IMR-90 (cell line): Measurements from ENCODE around the gene ATP8B4. TPM values are rescaled to one million over a fixed set of nuclear protein-coding genes. Genes with fewer than 3 reads are reported as not detected.

Experiments used
- ATAC-seq: fragments of 200-7000 bp; cut with Tn5 transposase; 2 replicates; pipeline ENCODE4 v1.9.1; 2020; ENCODE audit warnings: low read depth, mild to moderate bottlenecking, moderate library complexity
- BruUV-seq: library from RNA; stranded (reverse); fragments of 400-500 nt; replicated peaks from 2 replicates; lab custom pipeline; 2021; lab: Mats Ljungman, UMichigan
- CTCF ChIA-PET: fragments of 300-600 bp; formaldehyde crosslinking; extraction: SDS; loops from one replicate; lab custom pipeline; 2021; ENCODE audit warnings: antibody characterized with exemption; lab: Yijun Ruan, JAX
- POLR2A ChIA-PET: fragments of 300-600 bp; sonication (Branson Sonifier 250); formaldehyde crosslinking; loops from one replicate; lab custom pipeline; 2022; ENCODE audit warnings: antibody characterized with exemption; ENCODE audit not compliant: unreplicated experiment; lab: Charles Lee
- DNase-seq: peaks from one replicate; pipeline ENCODE4 v3.0.0; 2013
- H2AFZ ChIP-seq: replicated peaks from 2 replicates; pipeline ENCODE3; 2013; ENCODE audit warnings: low read length, mild to moderate bottlenecking; ENCODE audit not compliant: poor library complexity
- H2AK5ac ChIP-seq: 2 replicates; pipeline ENCODE4 v1.6.1; 2013; ENCODE audit warnings: low read depth, low read length, inconsistent platforms
- H2AK9ac ChIP-seq: replicated peaks from 2 replicates; pipeline ENCODE3; 2013; ENCODE audit warnings: mild to moderate bottlenecking, low read depth, low read length, moderate library complexity; ENCODE audit not compliant: poor library complexity
- H2BK120ac ChIP-seq: 2 replicates; pipeline ENCODE4 v1.6.1; 2013; ENCODE audit warnings: low read depth, low read length, inconsistent platforms
- H2BK15ac ChIP-seq: 3 replicates; pipeline ENCODE4 v1.6.1; 2013; ENCODE audit warnings: low read depth, low read length, inconsistent platforms
- H2BK20ac ChIP-seq: 2 replicates; pipeline ENCODE4 v1.6.1; 2013; ENCODE audit warnings: low read depth, mild to moderate bottlenecking, inconsistent platforms, low read length, moderate library complexity
- H2BK5ac ChIP-seq: 2 replicates; pipeline ENCODE4 v1.6.1; 2013; ENCODE audit warnings: mild to moderate bottlenecking, low read depth, low read length, inconsistent platforms; ENCODE audit not compliant: poor library complexity, severe bottlenecking
- H3K14ac ChIP-seq: replicated peaks from 2 replicates; pipeline ENCODE4 v1.6.1; 2013; ENCODE audit warnings: low read depth, low read length, inconsistent platforms
- H3K18ac ChIP-seq: 2 replicates; pipeline ENCODE4 v1.6.1; 2013; ENCODE audit warnings: low read depth, low read length, control low read depth
- H3K23ac ChIP-seq: 2 replicates; pipeline ENCODE4 v1.6.1; 2013; ENCODE audit warnings: low read depth, low read length, inconsistent platforms
- H3K27ac ChIP-seq: 2 replicates; pipeline ENCODE4 v1.5.1; 2013; ENCODE audit warnings: mild to moderate bottlenecking, control low read depth, low read length; ENCODE audit not compliant: insufficient read depth
- H3K27me3 ChIP-seq: 2 replicates; pipeline ENCODE4 v1.6.1; 2013; ENCODE audit warnings: low read length; ENCODE audit not compliant: control insufficient read depth, insufficient read depth
- H3K36me3 ChIP-seq: 2 replicates; pipeline ENCODE4 v1.6.1; 2013; ENCODE audit warnings: low read length, mixed read lengths; ENCODE audit not compliant: control insufficient read depth, insufficient read depth
- H3K4ac ChIP-seq: 2 replicates; pipeline ENCODE4 v1.6.1; 2013; ENCODE audit warnings: low read depth, low read length, inconsistent platforms
- H3K4me1 ChIP-seq: 2 replicates; pipeline ENCODE4 v1.6.1; 2013; ENCODE audit warnings: low read length, mixed read lengths; ENCODE audit not compliant: control insufficient read depth, insufficient read depth
- H3K4me2 ChIP-seq: 2 replicates; pipeline ENCODE4 v1.6.1; 2013; ENCODE audit warnings: low read depth, mild to moderate bottlenecking, control low read depth, low read length, moderate library complexity
- H3K4me3 ChIP-seq: 2 replicates; pipeline ENCODE4 v1.5.1; 2013; ENCODE audit warnings: low read depth, mild to moderate bottlenecking, control low read depth, low read length, moderate library complexity; ENCODE audit not compliant: insufficient read depth
- H3K56ac ChIP-seq: 2 replicates; pipeline ENCODE4 v1.6.1; 2013; ENCODE audit warnings: low read length, inconsistent platforms; ENCODE audit not compliant: insufficient read depth; ENCODE audit errors: extremely low read depth
- H3K79me1 ChIP-seq, 2 experiments: 2 replicates each; pipeline ENCODE4 v1.6.1; 2013; ENCODE audit warnings: low read length in 2 of 2, inconsistent platforms in 1 of 2, low read depth in 1 of 2
- H3K9ac ChIP-seq: 2 replicates; pipeline ENCODE4 v1.6.1; 2013; ENCODE audit warnings: low read depth, low read length, control low read depth
- H3K9me1 ChIP-seq: 2 replicates; pipeline ENCODE4 v1.6.1; 2013; ENCODE audit warnings: low read length, inconsistent platforms; ENCODE audit not compliant: insufficient read depth
- H3K9me3 ChIP-seq: 2 replicates; pipeline ENCODE4 v1.6.1; 2013; ENCODE audit warnings: low read length; ENCODE audit not compliant: control insufficient read depth, insufficient read depth
- H4K20me1 ChIP-seq: 2 replicates; pipeline ENCODE4 v1.6.1; 2013; ENCODE audit warnings: low read length, inconsistent platforms; ENCODE audit not compliant: insufficient read depth
- H4K5ac ChIP-seq: 2 replicates; pipeline ENCODE4 v1.6.1; 2013; ENCODE audit warnings: mild to moderate bottlenecking, low read depth, low read length, control low read depth
- H4K8ac ChIP-seq, 2 experiments: 2 replicates each; pipeline ENCODE4 v1.6.1; 2013; ENCODE audit warnings: low read depth in 2 of 2, low read length in 2 of 2, control low read depth in 1 of 2, inconsistent platforms in 1 of 2
- H4K91ac ChIP-seq: 2 replicates; pipeline ENCODE4 v1.6.1; 2013; ENCODE audit warnings: low read depth, low read length, inconsistent platforms; ENCODE audit not compliant: insufficient read depth
- CEBPB ChIP-seq: IDR thresholded peaks from 2 replicates; pipeline ENCODE4 v1.6.1; 2012; ENCODE audit warnings: low read depth, low read length, improper control_type of control experiment
- CHD1 ChIP-seq: IDR thresholded peaks from 2 replicates; pipeline ENCODE4 v1.6.1; 2012; ENCODE audit warnings: low read depth, low read length, improper control_type of control experiment
- MAFK ChIP-seq: IDR thresholded peaks from 2 replicates; pipeline ENCODE4 v1.6.1; 2012; ENCODE audit warnings: low read depth, low read length, improper control_type of control experiment
- POLR2A ChIP-seq: IDR thresholded peaks from 2 replicates; pipeline ENCODE4 v1.6.1; 2012; ENCODE audit warnings: mild to moderate bottlenecking, low read depth, low read length
- RAD21 ChIP-seq: IDR thresholded peaks from 2 replicates; pipeline ENCODE4 v1.6.1; 2012; ENCODE audit warnings: low read length, improper control_type of control experiment
- RFX5 ChIP-seq: IDR thresholded peaks from 2 replicates; pipeline ENCODE4 v1.8.0; 2012; ENCODE audit warnings: low read depth, mild to moderate bottlenecking, low read length, moderate library complexity
- WGBS, 2 experiments: methylation state at CpG; one replicate each; pipeline versions ENCODE4 v1.1.5 to v1.1.7; 2013; ENCODE audit warnings: missing lambda C conversion rate in 2 of 2; ENCODE audit not compliant: insufficient read length in 1 of 2; ENCODE audit errors: extremely low coverage in 2 of 2; 5-methylcytosine and 5-hydroxymethylcytosine counted together
- dilution Hi-C: fragments of 300-500 bp; cut with HindIII; formaldehyde crosslinking; loops from one replicate; pipeline ENCODE4 v1.14.3; 2018; ENCODE audit warnings: low sequenced_read_pairs; ENCODE audit not compliant: unreplicated experiment
- in situ Hi-C: fragments of 300-500 bp; cut with MboI; formaldehyde crosslinking; loops from 3 replicates; pipeline ENCODE4 v1.14.3; 2019; ENCODE audit warnings: low sequenced_read_pairs, inconsistent platforms, mixed read lengths
- intact Hi-C: fragments of 100-400 bp; cut with micrococcal nuclease; formaldehyde crosslinking; loops from 2 replicates; pipeline ENCODE4 v1.10.0; 2022
- polyA plus RNA-seq, 3 experiments: library from polyadenylated mRNA; depleted of rRNA; stranded (reverse); fragments of >200 nt; gene quantifications; 2 replicates each; pipeline ENCODE4 v1.2.3, GENCODE V29; 2012; ENCODE audit warnings: low replicate concordance in 1 of 3
- total RNA-seq: library from RNA; depleted of rRNA; stranded (reverse); fragments of >200 nt; gene quantifications from 2 replicates; pipeline ENCODE4 v1.2.3, GENCODE V29; 2012

Gene ATP8B4
- total and polyA plus RNA-seq, 2 of the 4 experiments (the other 2 are of a cell fraction) = 0.12 to 0.54 TPM

DNA sequence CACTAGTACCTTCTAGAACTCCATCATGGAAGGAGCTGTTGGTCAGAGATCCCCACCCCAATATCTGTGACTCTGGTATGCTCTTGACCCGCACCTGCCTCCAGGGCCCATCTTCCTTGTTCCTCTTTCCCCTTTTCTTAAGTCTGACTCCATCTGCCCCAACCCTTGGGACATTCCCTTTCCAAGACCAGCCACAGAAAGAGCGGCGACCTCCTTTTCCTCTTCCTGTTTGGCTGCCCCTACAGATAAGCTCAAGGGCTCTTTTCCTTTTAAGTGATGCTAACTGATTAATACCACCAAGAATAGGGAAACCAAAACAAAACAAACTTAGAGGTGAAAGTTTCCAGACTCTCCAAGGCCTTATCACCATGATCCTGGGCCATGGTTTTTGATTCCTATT lies 21.9 kb upstream of the ATP8B4 start:
- 100% methylated on average over 1 of the region's 3 CpGs; no CpG with 5 or more reads in 1 of the 2 experiments for WGBS, 2 experiments
- ChIA-PET CTCF (interaction anchor here (0.7 kb wide), 1 partner anchor 1298 kb away, joined by 3 read pairs; no protein-coding TSS in a partner anchor), POLR2A (no interaction called here)
- H3K18ac ChIP-seq = peak overlapping the region; percentile 17
- TF ChIP-seq RFX5 = no peak
- no peak for TF ChIP-seq CHD1
- TF ChIP-seq POLR2A = no peak
- no peak for TF ChIP-seq RAD21
- no peak for TF ChIP-seq MAFK
- no peak for TF ChIP-seq CEBPB
- no peaks in the 10 kb centered on the region for H4K20me1 ChIP-seq
- no peak overlapping the region; the same call in 1 of the 2 replicates for H4K91ac ChIP-seq
- H3K27me3 ChIP-seq = no peaks in the 10 kb centered on the region
- peak overlapping the region; percentile 3; the same call in 1 of the 2 replicates for H3K4ac ChIP-seq
- no peak overlapping the region for H2AK9ac ChIP-seq
- no peaks in the 10 kb centered on the region for H3K9me3 ChIP-seq
- no peak overlapping the region; the same call in 1 of the 2 replicates for H3K27ac ChIP-seq
- H3K9ac ChIP-seq = no peak overlapping the region
- H3K23ac ChIP-seq = no peak overlapping the region
- peak overlapping the region; percentile 59 for H4K5ac ChIP-seq
- no peak overlapping the region for H3K56ac ChIP-seq
- peaks cover 0 to 3% of the 10 kb centered on the region in 2 experiments; a peak in 1 of 4 replicates for H3K79me1 ChIP-seq
- in situ Hi-C loops = loop anchor here (5.0 to 25.0 kb wide), 5 partner anchors 716 to 1776 kb away; partner anchors contain the start of gene FGF7
- peak overlapping the region; percentile 23; the same call in 2 of the 3 replicates for H2BK15ac ChIP-seq
- H2AFZ ChIP-seq = no peak overlapping the region
- ATAC-seq (no peak), DNase-seq (no peak)
- peak overlapping the region; percentile 25; the same call in 1 of the 2 replicates for H2AK5ac ChIP-seq
- intact Hi-C loops = loop anchor here (10.0 kb wide), 2 partner anchors 266 to 1496 kb away; partner anchors contain the start of gene FBN1
- H3K9me1 ChIP-seq = peaks cover 11% of the 10 kb centered on the region
- H3K4me3 ChIP-seq = no peak overlapping the region
- no peak overlapping the region for H2BK5ac ChIP-seq
- peak overlapping the region; percentile 4; the same call in 1 of the 2 replicates for H2BK120ac ChIP-seq
- H3K36me3 ChIP-seq = no peaks in the 10 kb centered on the region
- BruUV-seq = no TSS peak
- no peak overlapping the region for H4K8ac ChIP-seq
- no peak overlapping the region for H3K14ac ChIP-seq
- H2BK20ac ChIP-seq = no peak overlapping the region
- dilution Hi-C loops = no loop called here
- H3K4me1 ChIP-seq = peaks cover 11% of the 10 kb centered on the region
- H3K4me2 ChIP-seq = no peak overlapping the region
